GM12891 (cell line): Measurements from ENCODE around the gene PFN4.
"Not testable (repeated sequence)": the region's sequence is repeated elsewhere in the genome, so short reads cannot be mapped to it uniquely, and the experiment has no call there.

Experiments used
- DNase-seq: peaks from one replicate; pipeline ENCODE4 v3.0.0; 2011; ENCODE audit warnings: low spot score; ENCODE audit not compliant: insufficient read length
- FAIRE-seq: peaks from 2 replicates; lab custom pipeline; 2011; peaks lifted over from hg19 to GRCh38; lab: Jason Lieb, UNC
- PAX5 ChIP-seq: IDR thresholded peaks from 2 replicates; pipeline ENCODE4 v1.6.1; 2011; ENCODE audit warnings: low read length, moderate library complexity, mild to moderate bottlenecking; ENCODE audit not compliant: insufficient read depth, severe bottlenecking
- POLR2A ChIP-seq: IDR thresholded peaks from 2 replicates; pipeline ENCODE4 v1.6.1; 2011; ENCODE audit warnings: low read depth, low read length, control low read depth
- POLR2AphosphoS5 ChIP-seq: IDR thresholded peaks from 2 replicates; pipeline ENCODE4 v1.6.1; 2011; ENCODE audit warnings: low read depth, low read length, control low read depth
- POU2F2 ChIP-seq: IDR thresholded peaks from 2 replicates; pipeline ENCODE4 v1.6.1; 2011; ENCODE audit warnings: low read depth, mild to moderate bottlenecking, control low read depth, low read length, moderate library complexity
- SPI1 ChIP-seq: IDR thresholded peaks from 2 replicates; pipeline ENCODE4 v1.6.1; 2011; ENCODE audit warnings: low read depth, low read length, control low read depth
- TAF1 ChIP-seq: IDR thresholded peaks from 2 replicates; pipeline ENCODE4 v1.6.1; 2011; ENCODE audit warnings: low read depth, low read length, control low read depth

PFN4 gene

DNA sequence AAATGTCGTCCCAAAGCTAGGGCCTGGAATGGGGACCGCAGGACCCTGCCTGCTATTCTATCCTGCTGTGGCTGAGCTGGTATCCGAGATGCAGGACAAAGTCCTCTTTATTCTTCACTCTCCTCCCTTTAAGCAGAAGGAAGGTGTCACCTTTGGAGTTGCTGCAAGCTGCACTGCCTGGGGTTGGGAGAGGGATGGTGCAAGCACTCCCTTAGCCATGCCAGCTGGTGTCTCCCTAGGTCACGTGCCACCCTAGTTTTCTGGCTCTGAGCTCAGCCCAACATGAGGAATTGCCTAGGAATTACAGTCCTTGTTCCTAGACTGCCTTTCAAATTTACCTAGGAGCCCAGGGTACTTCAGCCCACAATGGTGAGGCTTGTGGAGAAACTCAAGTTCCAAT, 30.3 kb upstream of the PFN4 start:
- DNase-seq (no peak), FAIRE-seq (no peak)
- TF ChIP-seq PAX5, result no peak
- TF ChIP-seq TAF1, result no peak
- no peak for TF ChIP-seq SPI1
- no peak for TF ChIP-seq POU2F2
- no peak for TF ChIP-seq POLR2AphosphoS5
- no peak for TF ChIP-seq POLR2A

DNA sequence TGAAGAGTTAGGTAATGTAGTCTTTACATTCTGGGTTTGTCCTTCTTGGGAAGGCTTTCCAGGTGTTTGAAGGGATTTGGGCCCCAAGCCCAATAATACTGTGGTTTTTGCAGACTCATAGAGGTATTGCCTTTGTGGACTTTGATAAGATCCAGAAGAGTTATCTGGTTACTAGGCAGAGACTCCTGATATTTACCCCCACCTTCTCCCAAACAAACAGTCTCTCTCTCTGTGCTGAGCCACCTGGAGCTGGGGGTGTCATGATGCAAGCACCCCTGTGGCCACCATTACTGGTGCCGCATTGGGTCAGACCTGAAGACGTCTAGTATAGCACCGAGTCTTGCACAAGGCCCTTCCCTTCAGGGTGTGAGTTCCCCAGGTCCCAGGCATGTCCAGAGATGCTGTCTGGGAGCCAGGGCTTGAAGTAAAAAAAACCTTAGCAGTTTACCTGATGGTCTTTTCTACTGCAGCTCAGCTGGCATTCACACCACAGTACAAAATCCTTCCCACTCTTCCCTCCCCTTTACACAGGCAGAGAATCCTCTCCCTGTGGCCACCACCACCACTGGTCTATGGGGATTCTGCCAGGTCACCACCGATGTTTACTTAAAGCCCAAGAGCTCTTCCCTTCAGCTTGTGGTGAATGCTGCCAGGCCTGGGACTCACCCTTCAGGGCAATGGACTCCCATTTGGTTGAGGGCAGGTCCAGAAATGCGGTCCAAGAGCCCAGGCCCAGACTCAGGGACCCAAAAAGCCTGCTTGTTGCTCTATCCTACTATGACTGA, 29.5 kb upstream of the PFN4 start:
- FAIRE-seq, result no peak
- TF ChIP-seq POU2F2, result no peak
- DNase-seq, result no peak

DNA sequence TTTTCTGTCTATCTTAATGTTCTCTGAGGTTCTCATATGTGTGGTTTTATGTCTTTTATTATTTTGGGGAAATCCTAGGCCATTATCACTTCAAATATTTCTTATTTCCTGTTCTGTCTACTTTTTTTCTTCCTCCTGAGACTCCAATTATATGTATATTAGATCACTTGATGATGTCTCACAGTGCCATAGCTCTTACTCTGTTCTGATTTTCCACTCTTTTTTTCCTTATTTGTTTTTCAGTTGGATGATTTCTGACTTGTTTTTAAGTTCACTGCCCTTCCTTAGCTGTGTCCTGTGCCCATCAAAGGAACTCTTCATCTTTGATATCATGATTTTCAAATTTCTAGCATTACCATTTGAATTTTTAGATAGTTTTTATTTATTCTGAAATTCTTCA, 24.2 kb upstream of the PFN4 start:
- FAIRE-seq, result no peak
- no peak for DNase-seq
- no peak for TF ChIP-seq TAF1
- no peak for TF ChIP-seq POLR2A
- no peak for TF ChIP-seq POLR2AphosphoS5
- no peak for TF ChIP-seq POU2F2
- no peak for TF ChIP-seq PAX5
- TF ChIP-seq SPI1, result no peak

DNA sequence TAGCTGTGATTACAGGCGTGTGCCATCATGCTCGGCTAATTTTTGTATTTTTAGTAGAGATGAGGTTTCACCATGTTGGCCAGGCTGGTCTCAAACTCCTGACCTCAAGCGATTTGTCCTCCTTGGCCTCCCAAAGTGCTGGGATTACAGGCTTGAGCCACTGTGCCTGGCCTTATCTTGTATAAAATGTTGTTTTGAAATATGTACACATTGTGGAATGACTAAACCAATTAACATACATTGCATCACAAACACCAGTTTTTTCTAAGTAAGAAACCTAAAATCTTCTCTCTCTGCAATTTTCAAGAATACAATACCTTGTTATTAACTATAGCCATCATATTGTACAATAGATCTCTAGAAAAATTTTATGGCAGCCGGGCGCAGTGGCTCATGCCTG, 17.2 kb upstream of the PFN4 start:
- DNase-seq, FAIRE-seq: not testable (repeated sequence)

DNA sequence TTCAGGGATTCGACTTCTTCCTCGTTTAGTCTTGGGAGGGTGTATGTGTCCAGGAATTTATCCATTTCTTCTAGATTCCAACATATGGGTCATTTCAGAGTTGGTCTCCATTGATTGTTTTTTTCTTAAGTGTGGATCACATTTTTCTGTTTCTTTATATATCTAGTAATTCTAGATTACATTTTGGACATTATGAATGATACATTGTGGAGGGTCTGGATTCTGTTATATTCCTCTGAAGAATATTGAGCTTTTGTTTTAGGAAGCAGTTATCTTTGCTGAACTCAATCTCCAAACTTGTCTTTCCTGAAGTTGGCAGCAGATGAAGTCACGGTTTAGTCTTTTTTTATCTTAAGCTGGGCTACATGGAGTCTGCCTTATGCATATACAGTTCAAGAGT, 9.4 kb upstream of the PFN4 start:
- TF ChIP-seq POLR2AphosphoS5 (no peak), TAF1 (no peak), POLR2A (no peak)
- no peak for DNase-seq
- FAIRE-seq, result no peak

DNA sequence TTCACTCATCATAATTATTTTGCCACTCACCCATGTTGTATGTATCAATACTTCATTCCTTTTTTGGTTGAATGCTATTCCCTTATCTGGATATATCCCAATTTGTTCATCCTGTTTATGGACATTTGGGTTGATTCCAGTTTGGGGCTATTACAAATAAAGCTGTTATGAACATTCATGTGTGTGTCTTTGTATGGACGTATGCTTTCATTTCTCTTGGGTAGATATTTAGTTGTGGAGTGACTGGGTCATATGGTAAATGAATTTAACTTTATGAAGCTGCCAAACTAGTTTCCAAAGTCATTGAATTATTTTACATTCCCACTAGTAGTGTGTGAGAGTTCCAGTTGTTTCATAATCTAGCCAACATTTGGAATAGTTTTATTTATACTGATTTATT, 2.8 kb upstream of the PFN4 start:
- TF ChIP-seq POLR2AphosphoS5, result no peak
- TF ChIP-seq TAF1, result no peak
- no peak for TF ChIP-seq POLR2A
- TF ChIP-seq SPI1, result no peak
- TF ChIP-seq PAX5, result no peak
- TF ChIP-seq POU2F2, result no peak
- FAIRE-seq, result no peak
- DNase-seq, result no peak

DNA sequence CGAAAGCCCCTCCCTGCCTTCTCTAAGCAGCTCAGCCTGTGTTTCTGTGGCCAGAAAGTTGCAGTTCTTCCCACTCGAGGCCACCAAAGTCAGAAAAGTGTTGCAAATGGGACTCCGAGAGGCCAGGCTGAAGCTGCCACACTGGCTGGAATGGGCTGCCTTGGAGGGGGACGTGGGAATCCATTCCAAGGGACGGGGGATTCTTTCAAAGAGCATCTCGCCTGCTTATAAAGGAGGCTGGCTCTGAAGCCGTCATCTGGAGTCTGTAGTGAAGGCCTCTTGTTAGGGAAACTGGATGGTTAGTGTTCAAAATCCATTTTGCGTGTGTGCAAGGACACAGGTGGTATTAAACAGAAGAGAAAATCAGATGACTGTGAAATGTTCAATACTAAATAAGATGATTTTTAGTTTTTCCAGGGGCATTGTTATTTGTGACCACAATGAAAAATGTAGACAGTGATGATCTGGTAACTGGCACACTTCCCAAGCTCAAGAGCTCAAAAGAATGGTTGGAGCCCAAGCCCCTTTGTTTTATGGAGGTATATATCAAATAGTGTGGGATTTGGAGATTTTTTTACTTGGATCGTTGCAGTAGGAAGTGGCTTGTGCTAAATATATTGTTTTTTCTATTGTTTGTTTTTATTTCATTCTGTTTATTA, 917 bp upstream of the PFN4 start:
- no peak for TF ChIP-seq POLR2A
- DNase-seq (no peak), FAIRE-seq (no peak)

DNA sequence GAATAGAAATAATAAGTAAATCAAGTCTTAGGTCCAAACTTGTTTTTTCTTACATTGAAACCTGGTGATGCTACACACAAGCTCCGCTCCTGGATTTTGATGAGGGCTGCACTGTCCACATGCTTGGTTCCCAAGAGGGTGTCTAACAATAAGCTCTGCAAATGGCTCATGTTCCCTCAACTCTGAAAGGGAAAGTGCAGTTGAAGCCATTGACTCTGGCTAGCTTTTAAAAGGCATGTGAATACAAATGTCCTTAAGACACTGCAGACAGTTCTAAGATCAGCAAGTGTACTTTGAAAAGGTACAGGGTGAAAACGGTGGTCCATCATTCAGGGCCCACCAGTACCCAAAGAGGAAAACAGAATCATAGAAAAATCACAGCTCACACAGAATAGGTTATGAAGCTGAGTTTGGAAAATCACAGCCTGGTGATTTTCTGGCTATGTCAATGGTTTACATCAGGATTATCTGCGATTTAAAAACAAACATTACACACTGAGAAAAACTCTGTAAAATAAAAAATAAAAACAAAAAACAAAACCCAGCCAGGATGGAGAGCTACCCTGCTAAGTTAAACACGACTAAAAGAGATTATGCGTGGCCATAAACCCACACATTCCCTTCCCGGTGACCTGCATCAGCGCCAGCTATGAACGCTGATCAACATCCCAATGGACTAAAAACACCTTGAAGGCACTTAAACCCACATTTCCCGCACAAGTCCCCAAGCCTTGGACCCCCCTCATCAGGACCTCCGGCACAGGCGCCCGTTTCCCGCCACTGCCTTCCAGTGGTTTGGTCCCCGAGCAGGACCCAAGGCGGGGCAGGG, 554 bp downstream of the PFN4 start:
- FAIRE-seq, result no peak
- no peak for DNase-seq
- TF ChIP-seq SPI1 (no peak), PAX5 (no peak), POLR2AphosphoS5 (no peak), TAF1 (no peak; the same call in 1 of the 2 replicates), POU2F2 (no peak), POLR2A (no peak)

DNA sequence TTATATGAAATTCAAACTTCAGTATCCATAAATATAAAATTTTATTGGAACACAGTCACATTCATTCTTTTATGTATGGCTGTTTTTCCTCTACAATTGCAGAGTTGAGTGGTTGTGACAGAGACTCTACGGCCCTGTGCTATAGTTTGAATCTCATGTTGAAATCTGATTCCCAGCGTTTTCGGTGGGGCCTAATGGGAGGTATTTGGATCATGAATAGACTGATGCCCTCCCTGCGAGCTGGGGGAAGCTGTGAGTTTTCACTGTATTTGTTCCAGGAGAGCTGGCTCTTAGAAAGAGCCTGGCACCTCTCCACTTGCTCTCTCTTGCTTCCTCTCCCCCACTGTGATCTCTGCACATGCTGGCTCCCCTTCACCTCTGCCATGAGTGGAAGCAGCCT, 1.7 kb downstream of the PFN4 start:
- FAIRE-seq (no peak), DNase-seq (no peak)
- TF ChIP-seq PAX5, result no peak
- TF ChIP-seq POLR2A, result no peak
- no peak for TF ChIP-seq POU2F2
- no peak for TF ChIP-seq SPI1
- TF ChIP-seq POLR2AphosphoS5, result no peak
- no peak for TF ChIP-seq TAF1

DNA sequence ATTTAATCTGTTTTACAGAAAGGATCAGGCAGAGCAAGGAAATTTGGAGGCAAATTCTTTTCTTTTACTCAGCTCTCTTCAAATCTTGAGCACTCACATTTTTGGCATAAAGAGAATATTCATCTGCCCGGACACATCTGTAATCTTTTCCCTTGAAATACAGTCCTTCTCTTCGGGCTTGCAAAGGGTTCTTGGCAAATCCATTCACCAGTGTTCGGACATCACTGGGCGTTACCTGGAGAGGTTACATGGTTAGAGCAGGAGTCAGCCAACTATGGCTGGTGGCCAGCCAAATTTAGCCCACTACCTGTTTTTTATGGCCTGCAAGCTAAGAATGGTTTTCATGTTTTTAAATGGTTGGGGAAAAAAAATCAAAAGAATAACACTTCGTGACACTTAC, 2.1 kb downstream of the PFN4 start:
- no peak for DNase-seq
- no peak for FAIRE-seq
- no peak for TF ChIP-seq TAF1
- TF ChIP-seq POLR2A, result no peak
- no peak for TF ChIP-seq POLR2AphosphoS5
- TF ChIP-seq POU2F2, result no peak
- no peak for TF ChIP-seq PAX5
